Adrenal gland (tissue), 12 donors: Measurements from ENCODE around the gene IFNA14. TPM values are rescaled to one million over a fixed set of nuclear protein-coding genes. Genes with fewer than 3 reads are reported as not detected.
"Not testable (repeated sequence)": the region's sequence is repeated elsewhere in the genome, so short reads cannot be mapped to it uniquely, and the experiment has no call there.

Experiments
- DNase-seq, 7 donors: peaks; one replicate each; pipeline ENCODE4 v3.0.0-alpha.2; 2019 to 2020
- H3K27ac ChIP-seq, 5 donors: fragments of 200-600 bp; sonication (generic) in 4 of 5; 1 replicate in 3 of 5; 2 replicates in 2 of 5; pipeline versions ENCODE4 v1.5.1 to v1.8.0; 2016 to 2020; ENCODE audit warnings: mild to moderate bottlenecking in 1 of 5
- H3K27me3 ChIP-seq: fragments of 200-600 bp; 2 replicates; pipeline ENCODE4 v1.8.0; 2021
- H3K36me3 ChIP-seq, 2 donors: fragments of 200-600 bp; replicated peaks in 1 of 2; 1 replicate in 1 of 2; 2 replicates in 1 of 2; pipeline versions ENCODE4 v1.5.1 to v1.8.0; 2018 to 2022
- H3K4me1 ChIP-seq, 2 donors: fragments of 200-600 bp; replicated peaks in 1 of 2; 1 replicate in 1 of 2; 2 replicates in 1 of 2; pipeline versions ENCODE4 v1.5.1 to v1.8.0; 2018 to 2021
- H3K4me3 ChIP-seq, 4 donors: fragments of 200-600 bp; sonication (generic) in 3 of 4; one replicate each; pipeline ENCODE4 v1.5.1; 2016 to 2018
- H3K9me3 ChIP-seq, 3 donors: fragments of 200-600 bp; sonication (generic) in 1 of 3; replicated peaks in 1 of 3; 1 replicate in 2 of 3; 2 replicates in 1 of 3; pipeline versions ENCODE4 v1.5.1 to v1.8.0; 2016 to 2021
- WGBS, 4 donors: extraction: QIAGEN DNeasy Blood & Tissue Kit in 2 of 4; methylation state at CpG; one replicate each; pipeline versions ENCODE4 v1.1.5 to v1.1.7; 2013 to 2017; 5-methylcytosine and 5-hydroxymethylcytosine counted together
- intact Hi-C, 2 donors: fragments of 100-400 bp; cut with DNase I; formaldehyde crosslinking; loops; one replicate each; pipeline versions ENCODE4 v1.14.1 to v1.15.0; 2022 to 2023
- polyA plus RNA-seq, 3 donors: library from polyadenylated mRNA; stranded (reverse); fragments of 200-250 nt in 2 of 3; fragments of 350-450 nt in 1 of 3; fragmentation: Illumina TruSeq in 1 of 3; extraction: RNeasy Lipid Tissue Mini Kit (QIAGEN cat#74804) in 1 of 3; gene quantifications; one replicate each; pipeline ENCODE4 v1.2.3, GENCODE V29; 2013 to 2014
- total RNA-seq, 9 donors: library from RNA; depleted of rRNA in 4 of 9; stranded (reverse); fragments of >200 nt in 4 of 9; fragments of 120-200 nt in 1 of 9; fragmentation: NEBNext Ultra II Directional in 1 of 9; extraction: Animal tissue kit (Norgen Biotek cat#: 25700) in 1 of 9; gene quantifications; one replicate each; pipeline versions ENCODE4 v1.1.0 to v1.2.4, GENCODE V29; 2013 to 2023
- TF ChIP-seq, protein P1 (sequence below), 6 experiments: fragments of 450-650 bp in 4 of 6; fragments of 200-600 bp in 2 of 6; sonication (generic) in 1 of 6; IDR thresholded peaks; 1 replicate in 5 of 6; 2 replicates in 1 of 6; pipeline versions ENCODE4 v1.5.1 to v1.8.0; 2016 to 2021; ENCODE audit warnings: antibody characterized with exemption in 6 of 6, mild to moderate bottlenecking in 2 of 6, moderate library complexity in 1 of 6
- donor health status: healthy with polysubstance abuse.
- donor health status: Bipolar disorder and iron deficiency.
- donor health status: DM: yes; HTN: yes; CAD: no.
- donor health status: DM: no; HTN: no; CAD: no.
- donor health status: DM: no; HTN: no; CAD: no.
- donor health status: DM: yes; HTN: yes; CAD: no.

IFNA14 gene
- total and polyA plus RNA-seq, 12 donors: not detected

GRCh38 chr9:21194867-21195776 lies 44.7 kb downstream of the IFNA14 start:
- H3K4me1 ChIP-seq, H3K27me3 ChIP-seq, H3K9me3 ChIP-seq, H3K36me3 ChIP-seq, intact Hi-C loops, H3K4me3 ChIP-seq, H3K27ac ChIP-seq: not testable (repeated sequence)
- WGBS, 4 donors: 33 to 36% (median 35%) methylated on average over 6 of the region's 6 CpGs
- peak in 6 of 7 donors; percentile 12 to 59 (median 28) for DNase-seq
- TF ChIP-seq, protein P1, sequence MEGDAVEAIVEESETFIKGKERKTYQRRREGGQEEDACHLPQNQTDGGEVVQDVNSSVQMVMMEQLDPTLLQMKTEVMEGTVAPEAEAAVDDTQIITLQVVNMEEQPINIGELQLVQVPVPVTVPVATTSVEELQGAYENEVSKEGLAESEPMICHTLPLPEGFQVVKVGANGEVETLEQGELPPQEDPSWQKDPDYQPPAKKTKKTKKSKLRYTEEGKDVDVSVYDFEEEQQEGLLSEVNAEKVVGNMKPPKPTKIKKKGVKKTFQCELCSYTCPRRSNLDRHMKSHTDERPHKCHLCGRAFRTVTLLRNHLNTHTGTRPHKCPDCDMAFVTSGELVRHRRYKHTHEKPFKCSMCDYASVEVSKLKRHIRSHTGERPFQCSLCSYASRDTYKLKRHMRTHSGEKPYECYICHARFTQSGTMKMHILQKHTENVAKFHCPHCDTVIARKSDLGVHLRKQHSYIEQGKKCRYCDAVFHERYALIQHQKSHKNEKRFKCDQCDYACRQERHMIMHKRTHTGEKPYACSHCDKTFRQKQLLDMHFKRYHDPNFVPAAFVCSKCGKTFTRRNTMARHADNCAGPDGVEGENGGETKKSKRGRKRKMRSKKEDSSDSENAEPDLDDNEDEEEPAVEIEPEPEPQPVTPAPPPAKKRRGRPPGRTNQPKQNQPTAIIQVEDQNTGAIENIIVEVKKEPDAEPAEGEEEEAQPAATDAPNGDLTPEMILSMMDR (IDR thresholded peaks at IDR 0.05): peak; percentile 25 to 48 (median 40)

Other genes starting within 250 kb of the IFNA14 start
- 10 to 100 TPM in 2 of 9 donors, 1 to 10 TPM in 7; 1.2 to 13.7 (median 4.7) TPM for gene HACD4, start 208.4 kb downstream of the IFNA14 start, total RNA-seq
- gene HACD4, start 208.4 kb downstream of the IFNA14 start, polyA plus RNA-seq: 1 to 10 TPM; 1.7 to 2.6 (median 2.1) TPM
- not detected for gene IFNB1, start 162.1 kb downstream of the IFNA14 start, total RNA-seq
- gene IFNB1, start 162.1 kb downstream of the IFNA14 start, polyA plus RNA-seq: not detected
- gene IFNW1, start 98.2 kb downstream of the IFNA14 start, total RNA-seq: not detected
- gene IFNW1, start 98.2 kb downstream of the IFNA14 start, polyA plus RNA-seq: not detected
- not detected for gene IFNA21, start 73.3 kb downstream of the IFNA14 start, total RNA-seq
- gene IFNA21, start 73.3 kb downstream of the IFNA14 start, polyA plus RNA-seq: not detected
- not detected for gene IFNA4, start 52.4 kb downstream of the IFNA14 start, total RNA-seq
- not detected for gene IFNA4, start 52.4 kb downstream of the IFNA14 start, polyA plus RNA-seq
- gene IFNA7, start 37.8 kb downstream of the IFNA14 start, total RNA-seq: not detected
- not detected for gene IFNA7, start 37.8 kb downstream of the IFNA14 start, polyA plus RNA-seq
- gene IFNA10, start 32.9 kb downstream of the IFNA14 start, total RNA-seq: not detected
- not detected for gene IFNA10, start 32.9 kb downstream of the IFNA14 start, polyA plus RNA-seq
- gene IFNA16, start 22.7 kb downstream of the IFNA14 start, total RNA-seq: not detected
- gene IFNA16, start 22.7 kb downstream of the IFNA14 start, polyA plus RNA-seq: not detected
- gene IFNA17, start 11.8 kb downstream of the IFNA14 start, total RNA-seq: not detected
- not detected for gene IFNA17, start 11.8 kb downstream of the IFNA14 start, polyA plus RNA-seq
- gene IFNA5, start 65.3 kb upstream of the IFNA14 start, total RNA-seq: under 1 TPM in 1 of 9 donors, not detected in 8; 0.72 TPM
- gene IFNA5, start 65.3 kb upstream of the IFNA14 start, polyA plus RNA-seq: not detected
- 10 to 100 TPM; 16.6 to 30.4 (median 21.9) TPM for gene KLHL9, start 95.4 kb upstream of the IFNA14 start, total RNA-seq
- gene KLHL9, start 95.4 kb upstream of the IFNA14 start, polyA plus RNA-seq: 10 to 100 TPM in 1 of 3 donors, 1 to 10 TPM in 2; 6.7 to 20.3 (median 7.4) TPM
- gene IFNA6, start 110.9 kb upstream of the IFNA14 start, total RNA-seq: not detected
- gene IFNA6, start 110.9 kb upstream of the IFNA14 start, polyA plus RNA-seq: not detected
- gene IFNA13, start 128.1 kb upstream of the IFNA14 start, total RNA-seq: not detected
- not detected for gene IFNA13, start 128.1 kb upstream of the IFNA14 start, polyA plus RNA-seq
- gene IFNA2, start 145.4 kb upstream of the IFNA14 start, total RNA-seq: not detected
- not detected for gene IFNA2, start 145.4 kb upstream of the IFNA14 start, polyA plus RNA-seq
- gene IFNA8, start 169.1 kb upstream of the IFNA14 start, total RNA-seq: not detected
- gene IFNA8, start 169.1 kb upstream of the IFNA14 start, polyA plus RNA-seq: not detected
- gene IFNA1, start 200.4 kb upstream of the IFNA14 start, total RNA-seq: not detected
- gene IFNA1, start 200.4 kb upstream of the IFNA14 start, polyA plus RNA-seq: not detected
- not detected for gene IFNE, start 242.3 kb upstream of the IFNA14 start, total RNA-seq
- not detected for gene IFNE, start 242.3 kb upstream of the IFNA14 start, polyA plus RNA-seq